ES-I3 (cell line): Measurements from ENCODE around the gene CNPY3.
A peak's percentile ranks its signal among the peaks of the same experiment; 100 is the strongest.

Source experiments
- H3K36me3 ChIP-seq: 2 replicates; pipeline ENCODE4 v1.6.1; 2013; ENCODE audit warnings: mild to moderate bottlenecking, low read length, control low read depth, moderate library complexity; ENCODE audit not compliant: insufficient read depth
- H3K4me1 ChIP-seq: 2 replicates; pipeline ENCODE4 v1.6.1; 2013; ENCODE audit warnings: mild to moderate bottlenecking, control low read depth, low read length; ENCODE audit not compliant: insufficient read depth
- H3K9ac ChIP-seq: 2 replicates; pipeline ENCODE4 v1.6.1; 2013; ENCODE audit warnings: low read depth, mild to moderate bottlenecking, low read length, moderate library complexity
- H3K9me3 ChIP-seq: 2 replicates; pipeline ENCODE4 v1.6.1; 2013; ENCODE audit warnings: mild to moderate bottlenecking, low read length, moderate library complexity; ENCODE audit not compliant: control insufficient read depth, insufficient read depth

Gene CNPY3

GRCh38 chr6:42971746-42972327 lies 42.6 kb downstream of the CNPY3 start:
- Histone ChIP-seq H3K9ac (no peak overlapping the region), H3K4me1 (peaks cover 11% of the 10 kb centered on the region), H3K9me3 (no peaks in the 10 kb centered on the region), H3K36me3 (no peaks in the 10 kb centered on the region)

- H3K9ac ChIP-seq = no peak overlapping the region
- no peaks in the 10 kb centered on the region for H3K9me3 ChIP-seq
- peaks cover 11% of the 10 kb centered on the region for H3K4me1 ChIP-seq
- H3K36me3 ChIP-seq = no peaks in the 10 kb centered on the region
Observed at GRCh38 chr6:42973926-42974325, 44.6 kb downstream of the CNPY3 start.

- Histone ChIP-seq H3K9ac (no peak overlapping the region), H3K9me3 (no peaks in the 10 kb centered on the region), H3K36me3 (no peaks in the 10 kb centered on the region), H3K4me1 (peaks cover 11% of the 10 kb centered on the region)
Observed at GRCh38 chr6:42974919-42975505, 45.7 kb downstream of the CNPY3 start.

- no peaks in the 10 kb centered on the region for H3K4me1 ChIP-seq
Observed at GRCh38 chr6:42978487-42978838, 49.2 kb downstream of the CNPY3 start.

GRCh38 chr6:42978839-42979522 lies 49.7 kb downstream of the CNPY3 start, which contains the start of gene PEX6:
PEX6 (minus strand) TSS chr6:42979181; CDS start chr6:42979150, 31 bp downstream.
- H3K4me1 ChIP-seq = no peaks in the 10 kb centered on the region
- no peaks in the 10 kb centered on the region for H3K36me3 ChIP-seq
- no peaks in the 10 kb centered on the region for H3K9me3 ChIP-seq
- peak within 1 kb of the TSS; percentile 61 for H3K9ac ChIP-seq

More at GRCh38 chr6:42978487-42978838, 49.2 kb downstream of the CNPY3 start:
- Histone ChIP-seq H3K36me3 (no peaks in the 10 kb centered on the region), H3K9me3 (no peaks in the 10 kb centered on the region), H3K9ac (peak overlapping the region; percentile 61)

GRCh38 chr6:42979523-42980177 lies 50.4 kb downstream of the CNPY3 start:
- Histone ChIP-seq H3K9me3 (no peaks in the 10 kb centered on the region), H3K9ac (peak overlapping the region; percentile 61), H3K4me1 (no peaks in the 10 kb centered on the region), H3K36me3 (no peaks in the 10 kb centered on the region)

GRCh38 chr6:42981836-42982235 lies 52.6 kb downstream of the CNPY3 start:
- H3K4me1 ChIP-seq = no peaks in the 10 kb centered on the region
- no peaks in the 10 kb centered on the region for H3K36me3 ChIP-seq
- no peaks in the 10 kb centered on the region for H3K9me3 ChIP-seq
- no peak overlapping the region; the same call in 1 of the 2 replicates for H3K9ac ChIP-seq

GRCh38 chr6:42984001-42984923 lies 55.0 kb downstream of the CNPY3 start, which contains the start of gene PPP2R5D:
PPP2R5D (plus strand) TSS chr6:42984570; CDS start chr6:42984678, 108 bp downstream.
- no peaks in the 10 kb centered on the region; the same call in 1 of the 2 replicates for H3K36me3 ChIP-seq
- H3K4me1 ChIP-seq = no peaks in the 10 kb centered on the region
- peak within 1 kb of the TSS; percentile 79 for H3K9ac ChIP-seq
- H3K9me3 ChIP-seq = no peaks in the 10 kb centered on the region

GRCh38 chr6:42984924-42985475 lies 55.7 kb downstream of the CNPY3 start:
- peak overlapping the region; percentile 71 for H3K9ac ChIP-seq
- H3K4me1 ChIP-seq = no peaks in the 10 kb centered on the region
- no peaks in the 10 kb centered on the region; the same call in none of the 2 replicates for H3K36me3 ChIP-seq
- H3K9me3 ChIP-seq = no peaks in the 10 kb centered on the region

- Histone ChIP-seq H3K4me1 (no peaks in the 10 kb centered on the region), H3K9me3 (no peaks in the 10 kb centered on the region), H3K36me3 (no peaks in the 10 kb centered on the region; the same call in none of the 2 replicates), H3K9ac (no peak overlapping the region)
Observed at GRCh38 chr6:42987533-42988451, 58.5 kb downstream of the CNPY3 start.

GRCh38 chr6:42988486-42989020 lies 59.3 kb downstream of the CNPY3 start:
- no peaks in the 10 kb centered on the region for H3K9me3 ChIP-seq
- no peaks in the 10 kb centered on the region; the same call in none of the 2 replicates for H3K36me3 ChIP-seq
- H3K9ac ChIP-seq = no peak overlapping the region
- no peaks in the 10 kb centered on the region for H3K4me1 ChIP-seq
